K562 (cell line): ENCODE measurements around the gene RCOR1. TPM values are rescaled to one million over a fixed set of nuclear protein-coding genes. Genes with fewer than 3 reads are reported as not detected.

ENCODE experiments used
- ATF4 ChIP-seq: fragments of 450-650 bp; formaldehyde crosslinking; IDR thresholded peaks from 2 replicates; pipeline ENCODE4 v1.4.0; 2022; ENCODE audit warnings: mild to moderate bottlenecking, moderate library complexity
- CREB1 ChIP-seq, 2 experiments: sonication (generic) in 1 of 2; formaldehyde crosslinking in 1 of 2; IDR thresholded peaks; 2 replicates each; pipeline versions ENCODE4 v1.6.1 to v1.8.0; 2012 to 2022; ENCODE audit warnings: inconsistent platforms in 1 of 2, mild to moderate bottlenecking in 1 of 2, missing genetic modification reagents in 1 of 2, moderate library complexity in 1 of 2
- ELF2 ChIP-seq: fragments of 250-450 bp; sonication (Bioruptor Pico); IDR thresholded peaks from 2 replicates; pipeline ENCODE4 v1.5.0; 2021; ENCODE audit warnings: mild to moderate bottlenecking
- FOS ChIP-seq: IDR thresholded peaks from 3 replicates; pipeline ENCODE4 v1.6.1; 2011; ENCODE audit not compliant: insufficient read length; ENCODE audit errors: extremely low read depth
- GABPB2 ChIP-seq: fragments of 250-450 bp; sonication (Bioruptor Pico); conservative IDR thresholded peaks from 2 replicates; pipeline ENCODE4 v1.5.1; 2021; ENCODE audit warnings: mild to moderate bottlenecking
- HCFC1 ChIP-seq: IDR thresholded peaks from 2 replicates; pipeline ENCODE4 v1.6.1; 2012; ENCODE audit warnings: low read depth, low read length, improper control_type of control experiment
- PHB2 ChIP-seq: fragments of 450-650 bp; IDR thresholded peaks from 2 replicates; pipeline ENCODE4 v1.6.1; 2017; ENCODE audit warnings: low read depth
- SP1 ChIP-seq: sonication (generic); formaldehyde crosslinking; IDR thresholded peaks from 2 replicates; pipeline ENCODE4 v1.8.1; 2022; ENCODE audit warnings: mild to moderate bottlenecking, missing genetic modification reagents
- TBP ChIP-seq: optimal IDR thresholded peaks from 2 replicates; pipeline ENCODE3; 2011; ENCODE audit warnings: low read depth, low read length, improper control_type of control experiment
- TFE3 ChIP-seq: fragments of 450-650 bp; formaldehyde crosslinking; IDR thresholded peaks from 2 replicates; pipeline ENCODE4 v1.4.0; 2020; ENCODE audit warnings: mild to moderate bottlenecking, mixed read lengths
- THAP12 ChIP-seq: fragments of 250-450 bp; sonication (Bioruptor Pico); IDR thresholded peaks from 2 replicates; pipeline ENCODE4 v1.9.0; 2021; ENCODE audit warnings: mild to moderate bottlenecking, inconsistent platforms
- ZBTB7A ChIP-seq: IDR thresholded peaks from 2 replicates; pipeline ENCODE4 v1.6.1; 2011; ENCODE audit warnings: low read depth, mild to moderate bottlenecking, low read length, moderate library complexity, borderline replicate concordance; ENCODE audit not compliant: control insufficient read depth
- polyA plus RNA-seq, 8 experiments: library from polyadenylated mRNA; depleted of rRNA in 4 of 8; stranded (reverse) in 5 of 8; unstranded in 3 of 8; fragments of >200 nt; fragmentation: Nextera tagmentation in 2 of 8; fragmentation: Illumina TruSeq in 1 of 8; extraction: Ambion mirVana in 2 of 8; extraction: Trizol in 1 of 8; gene quantifications; 2 replicates each; pipeline versions ENCODE4 v1.2.1 to v1.2.3, GENCODE V29; 2011 to 2014; ENCODE audit warnings: inconsistent platforms in 1 of 8, missing spikeins in 1 of 8
- total RNA-seq, 7 experiments: library from RNA; depleted of rRNA in 6 of 7; stranded (reverse); fragments of >200 nt in 6 of 7; fragmentation: Illumina TruSeq in 2 of 7; extraction: Trizol in 2 of 7; gene quantifications; 2 replicates each; pipeline versions ENCODE4 v1.2.1 to v1.2.3, GENCODE V29; 2011 to 2021; ENCODE audit warnings: low replicate concordance in 1 of 7
- TF ChIP-seq, protein P1 (sequence below): fragments of 250-450 bp; sonication (Bioruptor Pico); IDR thresholded peaks from 2 replicates; pipeline ENCODE4 v1.5.0; 2021; ENCODE audit warnings: mild to moderate bottlenecking, borderline replicate concordance
- TF ChIP-seq, protein P2 (sequence below): fragments of 250-450 bp; sonication (Bioruptor Pico); IDR thresholded peaks from 2 replicates; pipeline ENCODE4 v1.4.0; 2020; ENCODE audit warnings: mild to moderate bottlenecking
- TF ChIP-seq, protein P3 (sequence below): fragments of 450-650 bp; conservative IDR thresholded peaks from 2 replicates; pipeline ENCODE4 v1.6.1; 2016; ENCODE audit warnings: missing genetic modification characterization, low read depth, mild to moderate bottlenecking, missing compliant biosample characterization, moderate library complexity

The RCOR1 gene
- total and polyA plus RNA-seq, 9 of the 15 experiments (the other 6 are each of a cell fraction or from before 2014, with no cell fraction given) = 8.5 to 47.9 (median 20.9) TPM

GRCh38 chr14:102591944-102592762 lies at the start of gene RCOR1 (continued):
- peak; percentile 48 for TF ChIP-seq CREB1 (IDR thresholded peaks at IDR 0.05)
- peak; percentile 79 for TF ChIP-seq CREB1 (CRISPR knock-in tag; IDR thresholded peaks at IDR 0.05)
- peak; percentile 30 for TF ChIP-seq FOS
- TF ChIP-seq TFE3 (CRISPR knock-in tag) = no peak
- peak; percentile 43; the same call in 1 of the 2 replicates for TF ChIP-seq ELF2
- TF ChIP-seq, protein P1, sequence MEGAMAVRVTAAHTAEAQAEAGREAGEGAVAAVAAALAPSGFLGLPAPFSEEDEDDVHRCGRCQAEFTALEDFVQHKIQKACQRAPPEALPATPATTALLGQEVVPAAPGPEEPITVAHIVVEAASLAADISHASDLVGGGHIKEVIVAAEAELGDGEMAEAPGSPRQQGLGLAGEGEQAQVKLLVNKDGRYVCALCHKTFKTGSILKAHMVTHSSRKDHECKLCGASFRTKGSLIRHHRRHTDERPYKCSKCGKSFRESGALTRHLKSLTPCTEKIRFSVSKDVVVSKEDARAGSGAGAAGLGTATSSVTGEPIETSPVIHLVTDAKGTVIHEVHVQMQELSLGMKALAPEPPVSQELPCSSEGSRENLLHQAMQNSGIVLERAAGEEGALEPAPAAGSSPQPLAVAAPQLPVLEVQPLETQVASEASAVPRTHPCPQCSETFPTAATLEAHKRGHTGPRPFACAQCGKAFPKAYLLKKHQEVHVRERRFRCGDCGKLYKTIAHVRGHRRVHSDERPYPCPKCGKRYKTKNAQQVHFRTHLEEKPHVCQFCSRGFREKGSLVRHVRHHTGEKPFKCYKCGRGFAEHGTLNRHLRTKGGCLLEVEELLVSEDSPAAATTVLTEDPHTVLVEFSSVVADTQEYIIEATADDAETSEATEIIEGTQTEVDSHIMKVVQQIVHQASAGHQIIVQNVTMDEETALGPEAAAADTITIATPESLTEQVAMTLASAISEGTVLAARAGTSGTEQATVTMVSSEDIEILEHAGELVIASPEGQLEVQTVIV (CRISPR knock-in tag) = no peak
- TF ChIP-seq SP1 (CRISPR knock-in tag) = 0 out of 2 replicates have a peak, but pooled peaks have one; percentile 41
- TF ChIP-seq HCFC1 = no peak
- TF ChIP-seq ZBTB7A = peak; percentile 63
- TF ChIP-seq THAP12 (CRISPR knock-in tag) = no peak
- TF ChIP-seq PHB2 = no peak
- TF ChIP-seq ATF4 = no peak
- TF ChIP-seq, protein P2, sequence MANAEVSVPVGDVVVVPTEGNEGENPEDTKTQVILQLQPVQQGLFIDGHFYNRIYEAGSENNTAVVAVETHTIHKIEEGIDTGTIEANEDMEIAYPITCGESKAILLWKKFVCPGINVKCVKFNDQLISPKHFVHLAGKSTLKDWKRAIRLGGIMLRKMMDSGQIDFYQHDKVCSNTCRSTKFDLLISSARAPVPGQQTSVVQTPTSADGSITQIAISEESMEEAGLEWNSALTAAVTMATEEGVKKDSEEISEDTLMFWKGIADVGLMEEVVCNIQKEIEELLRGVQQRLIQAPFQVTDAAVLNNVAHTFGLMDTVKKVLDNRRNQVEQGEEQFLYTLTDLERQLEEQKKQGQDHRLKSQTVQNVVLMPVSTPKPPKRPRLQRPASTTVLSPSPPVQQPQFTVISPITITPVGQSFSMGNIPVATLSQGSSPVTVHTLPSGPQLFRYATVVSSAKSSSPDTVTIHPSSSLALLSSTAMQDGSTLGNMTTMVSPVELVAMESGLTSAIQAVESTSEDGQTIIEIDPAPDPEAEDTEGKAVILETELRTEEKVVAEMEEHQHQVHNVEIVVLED = peak; percentile 74
- TF ChIP-seq, protein P3, sequence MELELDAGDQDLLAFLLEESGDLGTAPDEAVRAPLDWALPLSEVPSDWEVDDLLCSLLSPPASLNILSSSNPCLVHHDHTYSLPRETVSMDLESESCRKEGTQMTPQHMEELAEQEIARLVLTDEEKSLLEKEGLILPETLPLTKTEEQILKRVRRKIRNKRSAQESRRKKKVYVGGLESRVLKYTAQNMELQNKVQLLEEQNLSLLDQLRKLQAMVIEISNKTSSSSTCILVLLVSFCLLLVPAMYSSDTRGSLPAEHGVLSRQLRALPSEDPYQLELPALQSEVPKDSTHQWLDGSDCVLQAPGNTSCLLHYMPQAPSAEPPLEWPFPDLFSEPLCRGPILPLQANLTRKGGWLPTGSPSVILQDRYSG (tag) = no peak
- TF ChIP-seq GABPB2 (CRISPR knock-in tag) = no peak
- peak; percentile 84 for TF ChIP-seq TBP
